HG03196 (cell line): ENCODE results near the gene B4GALT7.

Experiments used
- ATAC-seq: cut with Tn5 transposase; IDR thresholded peaks from one replicate; pipeline ENCODE4 v1.9.1; 2021; ENCODE audit not compliant: unreplicated experiment

The B4GALT7 gene

DNA sequence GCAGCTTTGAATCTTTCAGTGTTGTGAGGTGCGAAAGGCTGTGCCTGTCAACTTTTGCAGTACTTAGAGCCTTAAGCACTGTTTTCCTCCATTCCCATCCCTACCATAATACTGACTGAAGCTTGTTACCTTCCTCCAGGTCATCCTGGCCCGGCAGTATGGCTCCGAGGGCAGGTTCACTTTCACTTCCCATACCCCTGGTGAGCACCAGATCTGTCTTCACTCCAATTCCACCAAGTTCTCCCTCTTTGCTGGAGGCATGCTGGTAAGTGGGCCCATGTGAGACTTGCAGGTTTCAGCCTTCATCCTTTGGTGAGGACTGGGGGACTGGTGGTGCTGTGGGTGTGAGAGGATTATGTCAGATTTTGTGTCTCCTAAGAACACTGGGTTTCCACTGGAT, 6.4 kb upstream of the B4GALT7 start:
- ATAC-seq, result no peak

- no peak for ATAC-seq
Observed at GRCh38 chr5:177594071-177594470, 5.9 kb upstream of the B4GALT7 start.

- ATAC-seq, result no peak
Observed at GRCh38 chr5:177595026-177595585, 4.8 kb upstream of the B4GALT7 start.

DNA sequence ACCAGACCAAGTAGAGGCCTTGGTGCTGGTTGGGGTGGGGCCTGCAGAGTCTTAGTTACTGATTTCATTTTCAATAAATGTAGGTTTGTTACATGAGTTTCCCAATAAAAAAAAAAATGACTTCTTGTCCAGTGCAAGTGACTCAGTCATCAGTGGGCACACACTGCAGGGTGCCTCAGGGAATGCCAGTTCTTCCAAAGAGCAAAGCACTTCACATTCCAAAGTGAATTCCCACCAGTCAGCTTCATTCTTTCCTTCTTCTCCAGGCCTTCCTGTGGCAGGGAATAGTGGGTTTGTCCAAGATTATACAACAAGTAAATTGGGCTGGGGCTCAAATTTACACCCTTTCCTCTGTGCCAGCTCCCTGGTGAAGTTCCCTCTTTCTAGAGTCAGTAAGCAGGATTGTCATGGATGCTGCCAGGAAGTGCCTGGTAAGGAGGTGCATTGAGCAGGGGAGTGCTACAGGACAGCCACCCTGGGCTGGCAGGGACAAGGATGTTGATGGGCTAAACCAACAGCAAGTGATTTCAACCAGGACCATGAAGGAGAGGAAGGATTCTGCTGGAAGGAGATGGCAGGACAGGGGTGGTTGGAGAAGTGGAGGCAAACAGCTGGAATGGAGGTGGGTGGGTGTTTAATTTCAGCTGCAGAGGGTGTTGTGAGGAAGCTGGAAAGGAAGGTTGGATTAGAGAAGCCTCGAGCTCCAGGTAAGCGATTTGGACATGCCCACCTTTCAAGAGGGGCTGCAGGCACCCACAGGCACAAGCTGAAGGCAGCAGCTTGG, 3.7 kb upstream of the B4GALT7 start:
- ATAC-seq, result no peak

DNA sequence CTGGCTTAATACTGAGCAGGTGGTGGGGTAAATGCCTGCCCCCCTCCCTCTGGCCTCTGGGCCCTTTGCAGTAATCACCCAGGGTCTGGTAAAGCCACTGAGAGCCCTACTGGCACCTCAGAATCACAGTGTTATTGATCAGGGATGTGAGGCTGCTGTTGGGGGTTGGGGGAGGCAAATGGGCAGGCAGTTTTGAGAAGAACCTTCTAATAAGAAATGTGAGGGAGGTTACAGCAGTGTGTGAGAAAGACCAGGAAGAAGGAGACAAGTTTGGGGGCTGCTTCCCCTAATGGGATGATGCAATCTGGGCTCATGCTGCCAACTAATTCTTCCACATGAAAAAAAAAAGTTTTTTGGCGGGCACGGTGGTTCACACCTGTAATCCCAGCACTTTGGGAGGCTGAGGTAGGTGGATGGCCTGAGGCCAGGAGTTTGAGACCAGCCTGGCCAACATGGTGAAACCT, 3.1 kb upstream of the B4GALT7 start:
- ATAC-seq, result no peak

GRCh38 chr5:177598477-177598876, 1.5 kb upstream of the B4GALT7 start:
- no peak for ATAC-seq

DNA sequence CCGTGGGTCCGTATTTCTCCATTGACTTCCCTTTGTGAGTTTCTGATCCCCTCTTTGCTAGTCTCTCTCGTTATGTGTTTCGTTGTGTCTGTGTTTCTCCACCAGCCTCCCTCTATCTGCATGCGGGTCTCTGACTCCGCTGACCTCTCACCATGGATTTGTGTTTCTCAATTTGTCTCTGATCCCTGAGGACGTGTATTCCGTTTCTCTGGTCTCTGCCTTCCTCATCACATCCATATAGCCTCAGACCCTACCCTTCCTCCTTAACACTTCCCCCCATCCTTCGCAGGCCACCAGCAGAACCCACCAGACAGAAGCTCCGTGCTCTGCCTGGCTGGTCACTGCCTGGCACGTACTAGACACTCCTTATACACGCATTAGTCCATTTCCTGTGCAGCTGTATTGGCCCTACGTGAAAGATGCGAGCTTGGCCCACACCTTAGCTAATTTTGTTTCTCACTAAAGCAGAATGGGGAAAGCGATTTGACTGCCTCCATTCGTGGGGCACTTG, 631 bp downstream of the B4GALT7 start:
- no peak for ATAC-seq

DNA sequence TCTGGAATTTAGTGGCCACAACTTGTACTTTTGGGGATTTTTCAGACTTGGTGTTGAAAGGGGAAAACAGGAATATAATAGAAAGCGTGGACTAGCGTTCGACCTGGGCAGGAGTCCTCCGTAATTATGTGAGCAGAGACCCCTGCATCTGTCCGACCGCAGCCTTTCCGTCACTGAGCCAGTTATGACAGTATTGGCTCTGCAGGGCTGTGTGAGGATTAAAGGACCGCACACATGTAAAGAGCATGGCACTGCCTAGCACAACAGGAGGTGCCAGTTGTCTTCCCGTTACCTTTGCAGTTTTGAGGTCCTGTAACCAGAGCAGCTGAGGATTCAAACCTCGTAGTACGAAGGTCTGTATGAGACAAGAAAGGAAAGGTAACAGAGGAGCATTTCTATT, 1.2 kb downstream of the B4GALT7 start:
- ATAC-seq, result no peak

- ATAC-seq, result no peak
Observed at GRCh38 chr5:177601577-177602457, 1.9 kb downstream of the B4GALT7 start.

- no peak for ATAC-seq
Observed at GRCh38 chr5:177602458-177602830, 2.5 kb downstream of the B4GALT7 start.

GRCh38 chr5:177603631-177604030, 3.7 kb downstream of the B4GALT7 start:
- no peak for ATAC-seq

DNA sequence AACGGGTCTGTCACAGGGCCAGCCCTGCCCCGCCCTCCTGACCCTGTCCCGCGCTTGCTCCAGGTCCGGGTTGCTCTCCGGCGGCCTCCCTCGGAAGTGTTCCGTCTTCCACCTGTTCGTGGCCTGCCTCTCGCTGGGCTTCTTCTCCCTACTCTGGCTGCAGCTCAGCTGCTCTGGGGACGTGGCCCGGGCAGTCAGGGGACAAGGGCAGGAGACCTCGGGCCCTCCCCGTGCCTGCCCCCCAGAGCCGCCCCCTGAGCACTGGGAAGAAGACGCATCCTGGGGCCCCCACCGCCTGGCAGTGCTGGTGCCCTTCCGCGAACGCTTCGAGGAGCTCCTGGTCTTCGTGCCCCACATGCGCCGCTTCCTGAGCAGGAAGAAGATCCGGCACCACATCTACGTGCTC, 4.2 kb downstream of the B4GALT7 start:
- ATAC-seq, result no peak

DNA sequence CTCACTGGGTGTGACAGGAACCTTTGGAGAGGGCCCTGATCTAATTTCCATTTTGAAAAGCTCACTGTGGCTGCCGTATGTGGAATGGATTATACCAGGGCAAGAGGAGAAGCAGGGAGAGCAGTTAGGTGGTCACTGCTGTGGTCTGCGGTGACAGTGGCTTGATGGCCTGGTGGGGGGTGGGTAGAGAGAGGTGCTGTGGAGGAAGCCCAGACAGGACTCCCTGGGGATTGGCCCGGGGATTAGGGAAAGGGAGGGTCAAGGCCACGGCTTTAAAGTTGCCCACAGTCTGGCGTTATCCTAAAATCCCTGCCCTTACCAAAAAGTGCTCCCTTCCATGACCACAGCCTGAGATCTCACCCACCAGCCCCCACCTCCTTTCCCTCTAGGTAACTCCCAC, 4.7 kb downstream of the B4GALT7 start:
- ATAC-seq, result no peak

DNA sequence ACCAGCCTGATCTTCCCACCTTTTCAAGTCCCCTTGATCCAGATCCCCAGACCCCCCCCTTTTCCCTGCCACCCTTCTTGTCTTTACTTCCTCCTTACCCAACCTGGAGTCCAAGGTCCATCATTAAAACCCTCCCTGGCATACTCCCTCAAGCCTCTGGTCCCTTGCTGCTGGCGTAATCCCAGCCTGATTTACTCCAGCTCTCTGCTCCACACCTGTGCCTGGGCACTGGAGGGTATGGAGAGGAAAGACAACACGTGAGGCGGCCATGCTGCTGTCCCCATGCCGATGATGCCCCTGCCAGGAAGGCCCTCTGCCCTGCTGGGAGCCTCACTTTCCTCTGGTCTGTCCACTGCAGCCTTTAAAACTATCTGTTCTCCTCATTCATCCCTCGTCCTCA, 5.1 kb downstream of the B4GALT7 start:
- ATAC-seq, result no peak

GRCh38 chr5:177605667-177606066, 5.7 kb downstream of the B4GALT7 start:
- no peak for ATAC-seq

DNA sequence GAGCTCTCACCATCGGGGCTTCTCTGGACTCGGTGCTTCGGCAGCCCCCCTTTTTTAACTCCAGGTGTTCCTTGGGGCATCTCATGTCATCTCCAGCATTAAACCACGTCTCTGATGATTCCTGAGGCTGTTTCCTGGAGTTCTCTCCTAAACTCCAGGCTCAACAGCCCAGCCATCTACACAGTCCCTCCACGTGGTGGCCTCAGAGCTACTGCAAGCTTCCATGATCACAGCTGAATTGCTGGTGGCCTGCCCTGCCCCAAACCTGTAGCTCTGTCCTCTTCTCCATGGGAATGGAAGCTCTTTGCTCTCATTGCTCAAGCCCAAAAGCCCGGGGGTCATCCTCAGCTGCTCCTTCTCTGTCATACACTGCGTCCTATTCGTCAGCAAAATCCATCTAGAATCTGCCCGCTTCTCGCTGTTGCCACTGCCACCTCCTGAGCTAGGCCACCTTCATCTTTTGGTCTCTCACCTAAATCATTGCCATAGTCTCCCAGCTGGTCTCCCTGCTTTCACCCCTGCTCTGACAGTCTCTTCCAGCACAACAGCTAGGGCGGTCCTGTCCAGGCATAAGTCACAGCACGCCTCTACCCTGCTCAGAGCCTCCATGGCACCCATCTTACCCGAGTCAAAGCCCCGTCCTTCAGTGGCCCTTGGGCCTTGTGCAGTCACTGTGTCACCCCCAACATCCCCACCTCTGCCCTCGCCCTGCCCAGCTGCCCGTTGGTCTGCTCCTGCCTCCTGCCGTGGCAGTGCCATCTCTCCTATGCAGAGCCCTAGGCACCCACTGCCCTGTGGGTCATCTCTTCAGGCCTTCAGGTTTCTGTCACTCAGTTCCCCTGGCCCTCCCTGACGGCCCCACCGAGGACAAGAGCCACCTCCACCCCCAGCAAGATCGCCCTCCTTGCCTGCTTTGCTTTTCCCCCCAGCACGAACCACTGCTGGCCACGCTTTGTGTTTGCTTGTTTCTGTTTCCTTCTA, 6.4 kb downstream of the B4GALT7 start:
- no peak for ATAC-seq

GRCh38 chr5:177607115-177607451, 7.2 kb downstream of the B4GALT7 start:
- no peak for ATAC-seq

- no peak for ATAC-seq
Observed at GRCh38 chr5:177607452-177608192, 7.7 kb downstream of the B4GALT7 start.

DNA sequence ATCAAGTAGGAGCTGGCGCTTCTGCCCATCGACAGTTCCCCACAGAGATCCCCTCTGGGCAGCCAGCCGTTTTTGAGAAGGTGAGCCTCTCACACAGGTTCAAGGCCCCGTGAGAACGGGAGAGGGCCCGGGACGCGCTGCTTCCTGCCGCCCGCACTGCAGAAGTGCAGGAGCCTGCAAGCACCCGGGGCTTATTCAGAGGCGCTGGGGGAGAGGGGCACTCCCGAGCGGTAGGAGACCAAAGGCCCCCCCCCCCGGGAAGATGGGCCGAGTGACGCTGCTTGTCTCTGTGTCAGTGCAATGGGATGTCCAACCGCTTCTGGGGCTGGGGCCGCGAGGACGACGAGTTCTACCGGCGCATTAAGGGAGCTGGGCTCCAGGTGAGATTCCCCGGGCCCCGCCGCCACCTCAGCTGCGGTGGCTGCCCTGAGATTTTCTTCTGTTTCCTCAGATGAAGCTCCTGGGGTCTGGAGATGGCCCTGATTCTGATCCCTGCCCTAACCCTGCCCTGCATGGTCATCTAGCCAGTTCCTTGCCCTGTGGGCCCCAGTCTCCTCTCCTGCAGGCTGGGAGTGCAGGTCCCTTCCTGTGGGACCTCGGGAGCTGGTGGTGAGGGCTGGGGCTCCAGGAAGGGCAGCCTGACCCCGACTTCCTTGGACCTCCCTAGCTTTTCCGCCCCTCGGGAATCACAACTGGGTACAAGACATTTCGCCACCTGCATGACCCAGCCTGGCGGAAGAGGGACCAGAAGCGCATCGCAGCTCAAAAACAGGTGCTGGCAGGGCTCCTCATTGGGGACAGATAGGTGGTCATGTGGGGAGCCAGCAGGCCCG, 8.5 kb downstream of the B4GALT7 start:
- no peak for ATAC-seq
